HCT116 (cell line): ENCODE data around the gene ADGRB2.

Experiments used
- POLR2A ChIP-seq: IDR thresholded peaks from 2 replicates; pipeline ENCODE4 v1.7.0; 2011; ENCODE audit warnings: borderline replicate concordance; ENCODE audit not compliant: insufficient read depth, insufficient read length; ENCODE audit errors: extremely low read depth
- RAD21 ChIP-seq: IDR thresholded peaks from 2 replicates; pipeline ENCODE4 v1.6.1; 2012; ENCODE audit warnings: low read depth, mild to moderate bottlenecking
- SIN3A ChIP-seq: IDR thresholded peaks from 2 replicates; pipeline ENCODE4 v1.6.1; 2012; ENCODE audit warnings: low read depth
- YY1 ChIP-seq: IDR thresholded peaks from 2 replicates; pipeline ENCODE4 v1.6.1; 2011; ENCODE audit warnings: low read length, low read depth, moderate library complexity, mild to moderate bottlenecking; ENCODE audit not compliant: insufficient replicate concordance; ENCODE audit errors: extremely low read depth
- TF ChIP-seq, protein P1 (sequence below), 3 experiments: fragments of 200-600 bp in 1 of 3; sonication (generic) in 1 of 3; IDR thresholded peaks in 2 of 3; conservative IDR thresholded peaks in 1 of 3; 2 replicates each; pipeline ENCODE4 v1.5.1; 2012 to 2017; ENCODE audit warnings: low read depth in 2 of 3, low read length in 2 of 3, antibody characterized with exemption in 1 of 3, borderline replicate concordance in 1 of 3, control low read depth in 1 of 3, mild to moderate bottlenecking in 1 of 3, mixed read lengths in 1 of 3, mixed run types in 1 of 3, moderate library complexity in 1 of 3; ENCODE audit not compliant: insufficient read depth in 1 of 3
- TF ChIP-seq, protein P2 (sequence below): IDR thresholded peaks from 2 replicates; pipeline ENCODE4 v1.6.1; 2011; ENCODE audit warnings: mild to moderate bottlenecking, low read length, moderate library complexity; ENCODE audit not compliant: insufficient replicate concordance; ENCODE audit errors: extremely low read depth
- TF ChIP-seq, protein P3 (sequence below): IDR thresholded peaks from 2 replicates; pipeline ENCODE4 v1.6.1; 2012

DNA sequence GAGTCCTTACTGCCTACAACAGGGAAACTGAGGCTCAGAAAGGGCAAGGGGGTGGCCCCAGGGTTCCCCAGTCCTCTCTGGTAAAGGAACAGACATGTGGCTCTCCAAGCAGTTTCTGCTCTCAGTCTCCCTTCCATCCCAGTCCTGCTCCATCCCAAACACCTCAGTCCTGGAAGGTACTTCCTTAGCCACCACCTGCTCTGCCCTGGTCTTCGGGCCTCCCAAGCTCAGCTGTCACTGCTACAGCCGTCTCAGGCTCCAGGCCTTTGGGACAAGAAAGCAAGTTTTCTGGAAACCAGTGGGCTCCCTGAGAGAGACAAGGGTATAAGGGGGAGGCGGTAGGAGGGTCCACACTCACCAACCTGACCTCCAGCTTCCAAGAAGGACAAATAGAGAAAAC, 23.1 kb upstream of the ADGRB2 start:
- TF ChIP-seq, protein P1, sequence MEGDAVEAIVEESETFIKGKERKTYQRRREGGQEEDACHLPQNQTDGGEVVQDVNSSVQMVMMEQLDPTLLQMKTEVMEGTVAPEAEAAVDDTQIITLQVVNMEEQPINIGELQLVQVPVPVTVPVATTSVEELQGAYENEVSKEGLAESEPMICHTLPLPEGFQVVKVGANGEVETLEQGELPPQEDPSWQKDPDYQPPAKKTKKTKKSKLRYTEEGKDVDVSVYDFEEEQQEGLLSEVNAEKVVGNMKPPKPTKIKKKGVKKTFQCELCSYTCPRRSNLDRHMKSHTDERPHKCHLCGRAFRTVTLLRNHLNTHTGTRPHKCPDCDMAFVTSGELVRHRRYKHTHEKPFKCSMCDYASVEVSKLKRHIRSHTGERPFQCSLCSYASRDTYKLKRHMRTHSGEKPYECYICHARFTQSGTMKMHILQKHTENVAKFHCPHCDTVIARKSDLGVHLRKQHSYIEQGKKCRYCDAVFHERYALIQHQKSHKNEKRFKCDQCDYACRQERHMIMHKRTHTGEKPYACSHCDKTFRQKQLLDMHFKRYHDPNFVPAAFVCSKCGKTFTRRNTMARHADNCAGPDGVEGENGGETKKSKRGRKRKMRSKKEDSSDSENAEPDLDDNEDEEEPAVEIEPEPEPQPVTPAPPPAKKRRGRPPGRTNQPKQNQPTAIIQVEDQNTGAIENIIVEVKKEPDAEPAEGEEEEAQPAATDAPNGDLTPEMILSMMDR (IDR thresholded peaks at IDR 0.05 in 2 of 3, conservative IDR thresholded peaks at IDR 0.05 in 1 of 3; ENCODE audit: borderline replicate concordance in 1 of 3, insufficient read depth in 1 of 3, low read depth in 2 of 3, low read length in 2 of 3), result no peak
- TF ChIP-seq YY1 (no peak), SIN3A (no peak), RAD21 (no peak), POLR2A (no peak)
- TF ChIP-seq, protein P2, sequence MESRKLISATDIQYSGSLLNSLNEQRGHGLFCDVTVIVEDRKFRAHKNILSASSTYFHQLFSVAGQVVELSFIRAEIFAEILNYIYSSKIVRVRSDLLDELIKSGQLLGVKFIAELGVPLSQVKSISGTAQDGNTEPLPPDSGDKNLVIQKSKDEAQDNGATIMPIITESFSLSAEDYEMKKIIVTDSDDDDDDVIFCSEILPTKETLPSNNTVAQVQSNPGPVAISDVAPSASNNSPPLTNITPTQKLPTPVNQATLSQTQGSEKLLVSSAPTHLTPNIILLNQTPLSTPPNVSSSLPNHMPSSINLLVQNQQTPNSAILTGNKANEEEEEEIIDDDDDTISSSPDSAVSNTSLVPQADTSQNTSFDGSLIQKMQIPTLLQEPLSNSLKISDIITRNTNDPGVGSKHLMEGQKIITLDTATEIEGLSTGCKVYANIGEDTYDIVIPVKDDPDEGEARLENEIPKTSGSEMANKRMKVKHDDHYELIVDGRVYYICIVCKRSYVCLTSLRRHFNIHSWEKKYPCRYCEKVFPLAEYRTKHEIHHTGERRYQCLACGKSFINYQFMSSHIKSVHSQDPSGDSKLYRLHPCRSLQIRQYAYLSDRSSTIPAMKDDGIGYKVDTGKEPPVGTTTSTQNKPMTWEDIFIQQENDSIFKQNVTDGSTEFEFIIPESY, result no peak
- TF ChIP-seq, protein P3, sequence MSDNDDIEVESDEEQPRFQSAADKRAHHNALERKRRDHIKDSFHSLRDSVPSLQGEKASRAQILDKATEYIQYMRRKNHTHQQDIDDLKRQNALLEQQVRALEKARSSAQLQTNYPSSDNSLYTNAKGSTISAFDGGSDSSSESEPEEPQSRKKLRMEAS, result no peak
